ENCODE results near the gene ABCG1.

ABCG1 gene

GRCh38 chr21:42301371-42302075, 82.6 kb downstream of the ABCG1 start:
- TF ChIP-seq CTCF (IDR thresholded peaks at IDR 0.05): no peak

- TF ChIP-seq CTCF (IDR thresholded peaks at IDR 0.05): no peak
Measured at GRCh38 chr21:42302076-42302650, 83.2 kb downstream of the ABCG1 start.

GRCh38 chr21:42302794-42303193, 83.9 kb downstream of the ABCG1 start:
- no peak for TF ChIP-seq CTCF (IDR thresholded peaks at IDR 0.05)

GRCh38 chr21:42303443-42303842, 84.5 kb downstream of the ABCG1 start:
- TF ChIP-seq CTCF (IDR thresholded peaks at IDR 0.05): no peak

- TF ChIP-seq CTCF (IDR thresholded peaks at IDR 0.05): no peak
Measured at GRCh38 chr21:42304556-42305454, 85.9 kb downstream of the ABCG1 start.

GRCh38 chr21:42305707-42306147, 86.8 kb downstream of the ABCG1 start:
- no peak for TF ChIP-seq CTCF (IDR thresholded peaks at IDR 0.05)

GRCh38 chr21:42306366-42307035, 87.6 kb downstream of the ABCG1 start:
- TF ChIP-seq CTCF (IDR thresholded peaks at IDR 0.05): no peak

All from LNCAP (cell line).